Measurements from ENCODE around the gene CLK1.
A peak's percentile ranks its signal among the peaks of the same experiment; 100 is the strongest.
"Not testable (repeated sequence)": the region's sequence is repeated elsewhere in the genome, so short reads cannot be mapped to it uniquely, and the experiment has no call there.

The CLK1 gene

DNA sequence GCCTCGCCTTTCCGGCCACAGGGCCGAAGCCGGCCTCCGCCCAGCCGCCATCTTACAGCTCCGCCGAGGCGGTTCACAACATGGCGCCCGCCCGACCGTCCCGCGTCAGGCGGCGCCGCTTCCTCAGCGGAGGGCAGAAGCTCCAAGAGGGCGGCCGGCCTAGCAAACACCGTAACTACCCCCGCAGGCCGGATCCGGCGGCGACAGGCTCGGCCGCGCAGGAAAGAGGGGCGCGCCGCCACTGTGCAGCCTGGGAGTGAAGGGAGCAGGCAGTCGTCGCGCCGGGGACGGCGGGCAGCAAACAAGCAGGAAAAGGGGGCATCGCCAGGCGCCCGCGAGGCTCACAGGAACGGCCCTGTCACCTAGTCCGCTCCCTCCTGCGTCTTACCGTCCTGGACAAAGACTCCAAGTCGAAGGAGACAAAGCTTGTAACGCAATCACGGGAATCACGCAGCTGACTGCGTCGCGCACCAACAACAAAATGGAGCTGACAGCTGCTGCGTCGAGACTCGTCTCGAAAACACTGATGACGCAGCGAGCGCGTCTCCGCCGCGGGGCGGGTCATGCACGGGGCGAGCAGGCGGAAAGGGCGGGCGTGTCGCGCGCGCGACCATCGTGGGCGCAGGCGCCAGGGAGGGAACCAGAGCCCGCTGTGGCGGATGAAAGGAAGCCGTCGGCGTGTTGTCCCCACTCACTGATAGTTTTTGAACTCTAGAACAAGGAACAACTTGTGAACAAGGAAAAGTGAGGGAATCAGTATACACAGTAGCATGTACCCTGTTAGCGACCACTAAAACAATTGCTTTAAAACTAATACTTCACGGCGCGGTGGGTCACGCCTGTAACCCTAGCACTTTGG lies at the start of gene CLK1:
TSS of gene CLK1 (minus strand) at position 483 of the 859 bp plus-strand sequence. CDS start 2,796 bp downstream, outside the sequence.
- DNase-seq = peak; percentile 85 to 90

DNA sequence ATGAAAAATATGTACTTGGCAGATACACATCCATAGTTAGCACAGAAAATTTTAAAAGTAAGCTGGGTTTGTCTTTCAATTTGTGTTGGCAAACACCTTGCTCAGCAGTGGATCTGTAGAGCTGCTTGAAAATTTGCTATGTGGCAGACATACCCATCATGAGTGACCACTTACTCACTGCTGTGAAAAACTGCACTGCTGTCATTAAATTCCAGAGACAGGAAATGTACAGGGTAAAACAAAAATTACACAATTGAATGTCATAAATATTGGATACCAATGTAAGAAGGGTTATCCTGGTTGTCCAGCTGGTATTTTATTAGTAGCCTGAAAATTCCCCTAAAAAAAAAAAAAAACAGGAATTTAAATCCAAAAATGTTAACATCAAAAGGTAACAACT lies 49.2 kb upstream of the CLK1 start:
- DNase-seq = no peak

DNA sequence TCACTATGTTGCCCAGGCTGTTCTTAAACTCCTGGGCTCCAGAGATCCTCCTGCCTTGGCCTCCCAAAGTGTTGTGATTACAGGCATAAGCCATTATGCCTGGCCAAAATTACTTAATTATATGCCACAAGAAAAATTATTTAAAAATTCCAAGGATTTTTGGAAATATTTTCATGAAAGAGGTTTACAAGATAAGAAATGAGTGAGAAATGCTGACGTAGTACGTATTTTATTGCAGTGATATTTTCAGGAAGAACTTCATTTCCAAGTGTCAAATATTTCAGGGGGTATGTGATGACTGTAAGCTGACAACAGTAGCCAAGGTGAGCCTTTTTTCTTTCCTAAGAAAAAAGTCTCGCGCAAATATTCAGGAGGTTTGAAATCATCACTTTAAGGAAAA lies 45.5 kb upstream of the CLK1 start:
- DNase-seq = no peak

DNA sequence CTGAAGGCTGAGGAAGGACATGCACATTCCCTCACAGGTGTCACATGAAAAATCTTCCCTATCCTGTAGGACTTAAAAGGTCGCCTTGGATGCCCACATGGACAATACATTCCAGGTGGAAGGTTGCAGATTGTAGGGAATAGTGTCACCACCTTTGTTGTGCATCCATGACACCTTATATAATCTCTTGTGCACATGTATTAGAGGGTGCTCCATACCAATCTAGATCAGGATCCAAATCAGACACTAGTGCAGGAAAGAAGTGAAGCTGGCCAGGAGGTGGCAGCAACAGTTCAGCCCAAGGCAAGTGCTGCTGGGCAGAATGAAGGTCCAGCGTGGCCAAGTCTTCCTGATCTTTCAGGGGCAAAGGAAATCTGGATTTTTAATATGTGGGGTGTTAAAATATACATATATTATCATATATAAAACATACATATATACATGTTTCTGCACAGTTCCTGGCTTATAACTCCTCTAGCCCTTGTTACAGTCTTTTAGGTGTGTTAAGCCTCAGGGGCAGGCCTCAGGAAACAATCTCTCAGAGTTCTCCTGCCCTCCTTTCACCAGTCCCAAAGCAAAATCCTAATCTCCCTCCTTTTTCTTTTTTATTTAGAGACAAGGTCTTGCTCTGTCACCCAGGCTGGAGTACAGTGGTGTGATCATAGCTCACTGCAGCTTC lies 41.3 kb upstream of the CLK1 start:
- peak; percentile 19 to 57 for DNase-seq

DNA sequence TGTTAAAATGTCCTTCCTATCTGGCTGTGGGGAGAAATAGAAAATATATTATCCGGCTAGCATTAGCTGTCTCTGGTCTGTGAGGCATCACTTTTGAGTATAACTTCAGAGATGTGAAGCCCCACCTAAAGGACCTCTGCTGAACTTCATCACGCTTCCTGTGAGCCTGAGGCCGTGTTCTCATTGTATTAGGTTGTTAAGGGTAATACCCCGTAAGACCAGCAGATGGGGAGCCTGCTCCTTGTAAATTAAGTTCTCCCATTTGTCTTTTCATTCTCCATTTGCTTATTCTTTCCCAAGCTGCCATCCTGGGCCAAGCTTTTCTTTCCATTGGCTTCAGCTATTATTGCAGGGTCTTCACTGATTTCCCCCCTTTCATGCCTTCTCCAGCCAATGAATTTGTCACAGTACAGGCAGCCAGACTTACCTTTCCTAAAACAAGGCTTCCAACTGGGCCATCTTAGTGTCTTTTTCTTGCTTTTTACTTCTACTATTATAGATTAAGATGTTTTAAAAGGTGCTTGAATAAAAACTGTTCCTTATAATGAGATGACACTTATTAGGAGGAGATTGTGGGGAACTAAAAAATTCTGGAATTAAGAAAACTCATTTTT lies 37.1 kb upstream of the CLK1 start:
- peak; percentile 75 to 89 for DNase-seq

DNA sequence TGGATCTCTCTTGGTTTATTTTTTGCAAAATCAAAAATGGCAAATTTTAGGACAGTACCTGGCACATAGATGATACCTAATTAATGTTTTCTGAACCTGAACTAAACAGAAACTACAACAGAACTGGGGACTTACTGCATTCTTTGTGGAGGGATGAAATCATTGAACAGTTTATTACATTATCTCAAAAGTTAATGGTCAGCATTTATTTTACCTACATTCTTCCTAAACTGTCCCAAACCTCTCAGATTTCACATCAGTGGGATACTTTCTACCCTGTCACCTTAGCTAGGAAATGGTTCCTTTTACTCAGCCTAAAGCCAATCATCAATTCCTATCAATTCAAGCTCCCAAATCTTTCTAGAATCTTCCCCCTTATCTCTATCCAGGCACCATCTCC lies 35.0 kb upstream of the CLK1 start:
- DNase-seq = no peak

DNA sequence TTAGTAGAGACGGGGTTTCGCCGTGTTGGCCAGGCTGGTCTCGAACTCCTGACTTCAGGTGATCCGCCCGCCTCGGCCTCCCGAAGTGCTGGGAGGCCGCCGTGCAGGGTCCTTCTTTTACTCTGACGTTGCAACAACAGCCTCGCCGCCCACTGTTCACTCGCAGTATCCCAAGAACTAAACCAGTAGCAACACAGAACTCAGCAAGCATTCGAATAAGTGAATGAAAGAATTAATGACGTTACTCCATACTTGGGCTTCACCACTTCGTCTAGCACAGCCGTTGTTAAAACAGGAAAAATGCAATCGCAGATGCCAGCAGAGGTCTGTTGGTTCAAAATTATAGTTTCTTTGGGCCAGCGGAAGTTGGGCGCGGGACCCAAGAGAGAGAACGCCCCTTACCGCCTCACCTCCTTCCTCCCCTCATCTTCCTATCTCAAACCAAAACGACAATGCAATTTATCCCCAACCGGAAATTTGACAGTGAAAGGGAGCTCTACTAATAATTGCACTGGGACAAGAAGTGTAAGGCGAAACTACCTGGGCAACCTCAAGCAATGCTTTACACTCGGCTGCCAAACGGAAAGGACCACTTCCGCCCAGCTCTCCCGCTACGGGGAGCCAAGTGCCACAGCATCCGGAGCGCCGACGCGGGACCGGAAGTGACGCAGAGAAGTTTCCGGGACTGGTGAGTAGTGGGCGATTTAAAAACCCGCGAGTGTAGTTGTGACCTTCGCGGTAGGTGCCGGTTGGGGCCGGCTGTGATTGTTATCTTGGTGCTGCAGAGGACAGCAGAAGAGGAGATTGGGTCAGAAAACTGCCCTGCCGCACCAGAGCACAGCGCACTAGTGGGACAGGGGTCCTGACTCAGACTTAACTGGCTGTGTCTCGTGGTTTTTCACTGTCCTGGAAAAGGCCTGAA lies 24.5 kb upstream of the CLK1 start, which contains the start of the genes NIF3L1 and PPIL3:
TSS of gene NIF3L1 (plus strand) at position 668 of the 922 bp plus-strand sequence. CDS start 2,573 bp downstream, outside the sequence.
TSS of gene PPIL3 (minus strand) at position 374 of the 922 bp plus-strand sequence. CDS start 1,462 bp downstream, outside the sequence.
- DNase-seq = peak; percentile 94 to 99

DNA sequence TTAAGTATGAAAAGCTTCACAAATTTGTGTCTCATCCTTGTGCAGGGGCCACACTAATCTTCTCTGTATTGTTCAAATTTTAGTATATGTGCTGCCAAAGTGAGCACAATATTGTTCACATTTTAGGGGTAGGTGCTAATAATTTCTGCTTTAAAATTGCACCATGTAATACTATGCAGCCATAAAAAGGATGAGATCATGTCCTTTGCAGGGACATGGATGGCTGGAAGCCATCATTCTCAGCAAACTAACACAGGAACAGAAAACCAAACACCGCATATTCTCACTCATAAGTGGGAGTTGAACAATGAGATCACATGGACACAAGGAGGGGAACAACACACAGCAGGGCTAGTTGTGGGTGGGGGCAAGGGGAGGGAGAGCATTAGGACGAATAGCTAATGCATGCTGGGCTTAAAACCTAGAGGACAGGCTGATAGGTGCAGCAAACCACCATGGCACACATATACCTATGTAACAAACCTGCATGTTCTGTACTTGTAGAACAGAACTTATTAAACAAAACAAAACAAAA lies 17.3 kb upstream of the CLK1 start:
- DNase-seq = not testable (repeated sequence)

DNA sequence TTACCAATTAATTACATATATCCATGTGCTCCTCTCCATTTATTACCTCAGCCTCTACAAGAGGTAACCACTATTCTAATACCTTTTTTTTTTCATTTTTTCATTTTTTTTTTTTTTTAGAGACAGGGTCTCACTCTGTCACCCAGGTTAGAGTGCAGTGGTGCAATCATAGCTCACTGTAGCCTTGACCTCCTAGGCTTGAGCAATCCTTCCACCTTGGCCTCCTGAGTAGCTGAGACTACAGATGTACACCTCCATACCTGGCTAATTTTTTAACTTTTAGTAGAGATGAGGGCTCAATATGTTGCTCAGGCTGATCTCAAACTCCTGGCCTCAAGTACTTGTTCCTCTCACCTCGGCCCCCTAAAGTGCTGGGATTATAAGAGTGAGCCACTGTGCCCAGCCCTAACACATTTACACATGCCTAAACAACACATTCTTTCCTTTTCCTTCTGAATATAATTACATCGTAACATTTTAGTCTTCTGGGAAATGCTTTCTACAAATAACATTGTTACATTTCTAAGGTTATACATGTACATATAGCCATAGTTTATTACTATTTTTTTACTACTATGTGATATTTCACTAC lies 13.9 kb upstream of the CLK1 start:
- no peak for DNase-seq

DNA sequence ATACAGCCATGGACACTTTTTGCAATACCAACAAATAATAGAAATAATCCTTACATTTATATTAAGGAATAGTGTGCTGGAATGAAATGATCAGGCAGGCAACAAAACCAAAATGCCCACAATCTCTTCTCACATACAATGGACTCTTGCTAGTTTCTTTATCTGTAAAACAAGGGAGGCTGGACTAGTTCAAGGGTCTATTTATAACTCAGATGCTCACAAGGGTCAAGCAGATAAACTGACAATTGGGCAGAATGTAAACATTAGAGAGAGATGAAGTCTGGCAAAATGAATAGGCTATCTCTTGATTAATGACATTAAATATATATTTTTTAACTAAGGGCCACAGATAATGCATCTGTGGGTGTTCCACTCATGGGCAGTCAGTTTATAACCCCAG lies 13.0 kb upstream of the CLK1 start:
- no peak for DNase-seq

DNA sequence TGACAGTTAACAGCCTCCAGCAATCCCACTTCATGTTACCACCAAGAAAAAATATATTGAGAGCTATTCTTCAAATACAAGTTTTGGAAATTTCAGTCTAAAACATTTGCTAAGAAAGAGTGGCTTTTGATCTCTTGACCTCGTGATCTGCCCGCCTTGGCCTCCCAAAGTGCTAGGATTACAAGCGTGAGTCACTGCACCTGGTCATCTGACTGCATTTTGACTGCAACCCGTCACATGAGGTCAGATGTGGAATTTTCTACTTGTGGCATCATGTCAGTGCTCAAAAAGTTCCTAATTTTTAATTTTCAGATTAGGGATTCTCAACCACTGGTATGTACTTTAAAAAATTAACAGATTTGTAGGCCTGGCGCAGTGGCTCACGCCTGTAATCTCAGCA lies 9.1 kb upstream of the CLK1 start:
- no peak for DNase-seq

DNA sequence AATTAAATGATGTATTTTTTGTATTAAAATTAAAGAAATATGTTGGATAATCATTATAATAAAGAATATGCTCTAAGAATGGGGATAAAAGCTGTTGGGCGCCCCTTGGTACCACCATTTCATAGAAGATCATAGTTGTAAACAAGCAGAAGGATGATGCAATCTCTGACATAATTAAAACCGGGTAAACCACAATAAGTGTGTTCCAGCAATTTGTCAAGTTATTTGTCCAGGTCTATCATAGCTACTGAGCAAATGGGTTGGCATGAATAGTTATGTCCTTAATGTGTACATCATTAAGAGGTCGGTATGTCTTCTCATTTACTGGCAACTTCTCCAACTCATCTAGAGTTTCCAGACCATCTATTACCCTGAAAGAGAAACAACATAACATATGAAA lies 6.7 kb upstream of the CLK1 start:
- DNase-seq = no peak

DNA sequence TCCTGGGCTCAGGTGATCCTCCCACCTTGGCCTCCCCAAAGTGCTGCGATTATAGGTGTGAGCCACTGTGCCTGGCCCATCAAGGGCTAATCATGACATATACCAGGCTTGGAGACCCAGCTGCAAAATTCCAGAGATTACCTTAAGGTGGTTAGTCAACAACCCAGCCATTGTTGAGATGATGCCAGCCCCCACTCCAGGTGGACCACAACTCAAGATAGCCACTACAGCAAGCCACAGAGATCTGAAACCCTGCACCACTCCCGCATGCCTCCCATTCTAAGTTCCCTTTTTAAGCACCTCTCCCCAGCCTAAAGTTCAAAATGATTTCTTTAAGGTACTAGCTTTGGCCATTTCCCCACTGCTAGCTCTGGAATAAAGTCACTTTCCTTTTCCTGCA lies 4.6 kb upstream of the CLK1 start:
- no peak for DNase-seq

DNA sequence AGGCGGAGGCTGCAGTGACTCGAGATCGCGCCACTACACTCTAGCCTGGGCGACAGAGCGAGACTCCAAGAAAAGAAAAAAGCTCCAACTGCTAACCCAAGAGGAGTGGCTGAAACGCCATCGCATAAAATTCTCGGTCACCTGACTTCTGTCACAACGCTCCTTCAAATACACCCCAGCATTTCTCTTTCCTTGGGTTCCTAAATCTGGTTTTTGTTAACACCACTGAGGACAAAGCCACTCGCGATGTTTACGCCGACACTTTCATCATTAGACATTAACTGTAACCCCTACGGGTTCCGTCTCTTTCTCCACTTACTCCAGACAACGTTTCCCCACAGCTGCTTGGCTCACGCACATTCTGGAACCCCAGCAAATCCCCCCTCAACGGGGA lies 679 bp downstream of the CLK1 start:
- peak in 1 of 2 experiments; percentile 31 for DNase-seq

DNA sequence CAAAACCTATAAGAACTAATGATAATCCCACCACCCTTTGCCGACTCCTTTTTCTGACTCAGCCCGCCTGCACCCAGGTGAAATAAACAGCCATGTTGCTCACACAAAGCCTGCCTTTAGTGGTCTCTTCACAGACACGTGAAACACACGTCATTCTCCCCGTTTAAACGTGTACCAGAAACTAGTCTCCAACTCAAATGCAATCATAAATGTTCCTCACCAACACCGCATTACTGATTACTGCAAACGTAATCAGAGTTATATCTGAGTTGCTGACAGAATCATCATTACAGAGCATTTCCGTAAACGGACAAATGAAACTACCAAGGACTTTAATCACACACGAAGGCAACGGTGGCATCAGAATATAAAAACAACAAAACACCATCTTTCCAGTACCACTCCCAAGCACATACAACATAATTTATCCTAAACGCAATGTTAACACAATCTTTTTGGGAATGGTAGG lies 1.9 kb downstream of the CLK1 start:
- peak in 1 of 2 experiments; percentile 41 for DNase-seq

DNA sequence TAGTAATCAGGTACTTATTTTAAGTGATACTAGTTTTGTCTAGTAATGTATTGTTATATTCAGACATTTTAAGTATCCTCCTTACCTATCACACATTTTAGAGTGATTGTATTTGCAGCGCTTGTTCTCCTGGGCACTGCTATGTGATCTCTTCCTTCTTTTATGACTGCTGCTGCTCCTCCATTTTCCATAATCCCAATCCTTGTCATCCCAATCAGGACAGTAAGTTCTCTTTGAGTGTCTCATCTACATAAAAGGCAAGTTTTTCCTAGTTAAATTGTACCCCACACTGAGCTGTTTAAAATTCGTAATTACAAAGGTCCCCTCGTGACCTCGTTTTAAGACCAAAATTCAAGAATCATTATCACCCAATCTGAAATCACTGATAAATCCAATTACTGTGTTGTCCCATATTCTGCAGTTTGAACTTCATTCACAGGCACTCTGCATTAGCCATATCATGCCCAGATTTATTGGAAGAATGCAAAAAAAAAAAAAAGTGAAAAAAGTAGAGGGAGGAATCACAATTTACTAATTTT lies 2.8 kb downstream of the CLK1 start:
- no peak for DNase-seq

DNA sequence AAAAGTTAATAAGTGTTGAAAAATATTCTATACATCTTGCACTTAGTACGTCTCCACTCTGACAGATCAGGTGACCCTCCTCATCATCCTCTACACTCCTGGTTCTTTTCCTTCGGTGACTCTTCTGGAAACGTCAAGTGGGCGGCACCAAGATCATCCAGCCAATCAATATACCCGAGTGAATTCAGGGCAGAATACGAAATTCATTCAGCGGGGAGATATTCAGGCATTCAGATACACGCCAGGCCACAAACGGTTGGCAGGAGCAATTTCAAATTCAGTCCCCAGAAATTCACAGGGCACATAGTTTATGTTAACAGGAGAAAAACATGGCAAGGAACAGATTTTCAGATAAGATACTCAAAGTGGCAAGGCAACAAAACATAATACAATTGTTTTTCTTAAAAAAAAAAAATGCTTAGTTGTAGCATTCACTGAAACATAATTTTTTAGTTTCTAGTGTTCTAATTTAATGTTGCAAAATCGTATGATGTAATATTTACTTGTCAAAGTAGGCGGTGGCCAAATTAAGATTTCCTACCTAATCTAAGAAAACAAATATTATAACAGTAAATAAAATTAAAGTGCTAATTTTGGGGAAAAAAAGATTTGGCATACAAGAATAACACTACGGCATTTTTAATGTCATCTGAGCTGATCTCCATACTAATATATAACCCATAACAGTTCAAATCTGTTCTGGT lies 4.2 kb downstream of the CLK1 start:
- no peak for DNase-seq

DNA sequence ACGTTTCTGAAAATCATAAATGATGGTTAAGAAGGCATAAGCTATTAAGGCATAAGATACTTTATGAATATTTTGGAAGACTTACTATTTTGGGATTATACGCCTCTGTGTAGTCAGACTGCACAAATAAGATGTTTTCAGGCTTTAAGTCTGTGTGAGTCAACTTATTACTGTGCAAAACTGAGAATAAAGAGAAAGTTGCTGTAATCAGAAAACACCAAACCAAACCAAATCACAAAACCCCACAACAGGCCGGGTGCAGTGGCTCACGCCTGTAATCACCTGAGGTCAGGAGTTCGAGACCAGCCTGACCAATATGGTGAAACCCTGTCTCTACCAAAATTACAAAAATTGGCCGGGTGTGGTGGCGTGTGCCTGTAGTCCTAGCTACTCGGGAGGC lies 7.7 kb downstream of the CLK1 start:
- DNase-seq = no peak

DNA sequence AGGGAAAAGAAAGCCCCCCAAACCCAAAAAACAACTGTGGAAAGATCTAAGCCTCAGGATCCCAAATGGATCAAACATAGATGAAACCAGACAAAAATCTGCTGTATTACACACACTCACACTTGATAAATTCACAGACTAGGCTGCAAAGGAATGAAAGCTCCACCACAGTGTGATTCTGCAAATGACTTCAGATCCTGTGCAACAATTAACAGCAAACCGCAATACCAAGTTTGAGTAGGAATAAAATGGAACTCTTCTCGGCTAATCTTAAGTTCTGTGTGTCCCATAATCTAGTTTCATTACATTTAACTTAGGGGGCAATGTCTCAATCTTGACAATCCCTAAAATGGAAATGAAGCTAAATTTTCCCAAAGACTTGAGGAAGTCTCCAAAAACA lies 11.9 kb downstream of the CLK1 start:
- DNase-seq = no peak

DNA sequence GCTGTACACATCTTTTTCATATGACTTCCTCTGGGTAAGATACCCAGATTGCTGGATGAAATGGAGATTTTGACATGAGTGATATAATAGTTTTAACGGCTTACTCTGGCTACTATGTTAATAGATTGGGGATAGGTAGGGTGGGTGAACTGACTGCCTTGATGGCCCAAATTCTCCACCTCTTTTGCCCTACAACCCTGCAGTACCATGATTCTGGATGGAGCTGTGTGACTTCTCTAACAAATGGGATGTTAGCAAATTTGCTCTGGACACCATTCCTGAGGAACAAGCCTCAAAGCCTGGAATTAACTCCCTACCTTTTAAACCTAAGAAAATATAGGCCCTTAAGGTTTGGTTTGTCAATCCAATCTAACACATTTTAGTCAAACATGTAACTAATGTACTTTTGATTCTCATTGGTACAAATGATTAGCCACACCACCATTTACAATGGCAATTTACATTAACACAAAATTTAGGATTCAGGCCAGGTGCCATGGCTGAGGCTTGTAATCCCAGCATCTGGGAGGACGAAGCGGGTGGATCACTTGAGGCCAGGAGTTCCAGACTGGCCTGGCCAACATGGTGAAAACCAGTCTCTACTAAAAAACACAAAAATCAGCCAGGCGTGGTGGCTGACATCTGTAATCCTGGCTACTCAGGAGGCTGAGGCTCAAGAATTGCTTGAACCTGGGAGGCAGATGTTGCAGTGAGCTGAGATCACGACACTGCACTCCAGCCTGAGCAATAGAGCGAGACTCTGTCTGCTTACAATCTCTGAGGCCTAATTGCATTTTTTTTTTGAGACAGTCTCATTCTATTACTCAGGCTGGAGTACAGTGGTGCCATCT lies 12.8 kb downstream of the CLK1 start:
- peak in 1 of 2 experiments; percentile 41 for DNase-seq

Measured in NCI-H524 (cell line).